ENCODE data around the gene RASSF4. TPM values are rescaled to one million over a fixed set of nuclear protein-coding genes. Genes with fewer than 3 reads are reported as not detected.

The RASSF4 gene
- total RNA-seq, 1 donor from 2014 or later = 40.0 TPM

GRCh38 chr10:44921506-44921905 lies 38.1 kb upstream of the RASSF4 start:
- no peak overlapping the region for H3K4me3 ChIP-seq
- intact Hi-C loops (cut with DNase I) = no loop called here
- peak in 1 of 2 donors; percentile 18 for DNase-seq (ENCODE audit: low spot score in 2 of 2)
- no peaks in the 10 kb centered on the region for H3K4me1 ChIP-seq
- no peaks in the 10 kb centered on the region for H3K36me3 ChIP-seq
- TF ChIP-seq, protein P1, sequence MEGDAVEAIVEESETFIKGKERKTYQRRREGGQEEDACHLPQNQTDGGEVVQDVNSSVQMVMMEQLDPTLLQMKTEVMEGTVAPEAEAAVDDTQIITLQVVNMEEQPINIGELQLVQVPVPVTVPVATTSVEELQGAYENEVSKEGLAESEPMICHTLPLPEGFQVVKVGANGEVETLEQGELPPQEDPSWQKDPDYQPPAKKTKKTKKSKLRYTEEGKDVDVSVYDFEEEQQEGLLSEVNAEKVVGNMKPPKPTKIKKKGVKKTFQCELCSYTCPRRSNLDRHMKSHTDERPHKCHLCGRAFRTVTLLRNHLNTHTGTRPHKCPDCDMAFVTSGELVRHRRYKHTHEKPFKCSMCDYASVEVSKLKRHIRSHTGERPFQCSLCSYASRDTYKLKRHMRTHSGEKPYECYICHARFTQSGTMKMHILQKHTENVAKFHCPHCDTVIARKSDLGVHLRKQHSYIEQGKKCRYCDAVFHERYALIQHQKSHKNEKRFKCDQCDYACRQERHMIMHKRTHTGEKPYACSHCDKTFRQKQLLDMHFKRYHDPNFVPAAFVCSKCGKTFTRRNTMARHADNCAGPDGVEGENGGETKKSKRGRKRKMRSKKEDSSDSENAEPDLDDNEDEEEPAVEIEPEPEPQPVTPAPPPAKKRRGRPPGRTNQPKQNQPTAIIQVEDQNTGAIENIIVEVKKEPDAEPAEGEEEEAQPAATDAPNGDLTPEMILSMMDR (IDR thresholded peaks at IDR 0.05) = no peak
- H3K9me3 ChIP-seq = no peaks in the 10 kb centered on the region
- no peaks in the 10 kb centered on the region for H3K27me3 ChIP-seq
- no peak overlapping the region for H3K27ac ChIP-seq

DNA sequence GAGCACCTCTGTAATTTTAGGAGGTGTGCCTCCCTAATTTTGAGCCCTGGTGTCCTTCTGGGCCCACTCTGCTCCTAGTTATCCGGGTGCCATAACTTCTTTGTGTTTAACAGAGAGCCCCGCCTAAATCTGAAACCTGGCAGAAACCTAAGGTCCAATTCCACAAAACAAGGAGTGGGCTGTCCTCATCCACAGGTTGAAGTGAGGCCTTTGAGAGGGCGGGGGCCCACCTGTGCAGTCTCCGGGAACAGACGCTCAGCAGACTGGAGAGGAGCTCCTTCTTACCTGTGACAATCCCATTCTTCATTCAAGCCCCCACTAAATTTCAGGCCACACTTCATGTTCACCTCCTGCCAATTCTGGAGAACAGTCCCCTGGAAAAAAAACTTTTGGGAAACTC lies 37.6 kb upstream of the RASSF4 start:
- H3K4me1 ChIP-seq = no peaks in the 10 kb centered on the region
- TF ChIP-seq, protein P1 (IDR thresholded peaks at IDR 0.05) = no peak
- no peak overlapping the region for H3K27ac ChIP-seq
- no peaks in the 10 kb centered on the region for H3K27me3 ChIP-seq
- no peaks in the 10 kb centered on the region for H3K9me3 ChIP-seq
- no peaks in the 10 kb centered on the region for H3K36me3 ChIP-seq
- DNase-seq (ENCODE audit: low spot score in 2 of 2) = peak in 1 of 2 donors; percentile 53
- intact Hi-C loops (cut with DNase I) = no loop called here
- H3K4me3 ChIP-seq = no peak overlapping the region

DNA sequence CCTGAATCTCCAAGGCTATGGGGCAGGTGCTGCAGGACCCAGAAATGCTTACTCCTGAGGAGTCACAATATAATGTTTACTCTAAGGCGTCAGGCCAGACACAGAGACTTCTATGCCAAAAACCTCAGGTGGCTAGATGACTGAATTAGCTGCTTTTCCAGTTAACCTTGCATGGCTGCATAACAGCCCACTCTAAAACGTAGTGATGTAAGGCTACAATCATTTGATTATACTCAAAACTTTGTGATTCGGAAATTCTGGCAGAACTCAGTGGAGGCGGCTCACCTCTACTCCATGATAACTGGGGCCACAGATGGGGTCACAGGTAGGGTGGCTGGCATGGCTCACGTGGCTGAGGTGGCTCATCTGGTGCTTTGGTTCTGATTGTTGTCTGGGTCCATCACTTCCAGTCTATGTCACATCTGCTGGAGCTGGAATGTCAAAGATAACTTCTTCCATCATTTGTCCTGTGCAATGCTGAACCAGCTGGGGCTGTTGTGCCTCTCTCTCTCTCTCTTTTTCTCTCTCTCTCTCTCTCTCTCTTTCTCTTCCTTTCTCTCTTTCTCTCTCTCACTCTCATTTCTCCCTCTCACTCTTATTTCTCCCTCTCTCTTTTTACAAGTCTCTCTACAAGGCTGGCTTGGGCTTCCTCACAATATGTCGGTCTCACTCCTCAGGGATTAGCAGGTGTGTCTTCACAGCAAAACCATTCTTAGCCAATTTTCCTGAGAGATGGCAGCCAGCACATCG lies 36.6 kb upstream of the RASSF4 start:
- H3K27ac ChIP-seq = no peak overlapping the region
- no peak overlapping the region for H3K4me3 ChIP-seq
- H3K9me3 ChIP-seq = no peaks in the 10 kb centered on the region
- H3K4me1 ChIP-seq = no peaks in the 10 kb centered on the region
- no peak for DNase-seq (ENCODE audit: low spot score in 2 of 2)
- no peaks in the 10 kb centered on the region for H3K36me3 ChIP-seq
- H3K27me3 ChIP-seq = no peaks in the 10 kb centered on the region
- intact Hi-C loops (cut with DNase I) = no loop called here
- TF ChIP-seq, protein P1 (IDR thresholded peaks at IDR 0.05) = no peak

GRCh38 chr10:44923611-44924010 lies 36.0 kb upstream of the RASSF4 start:
- intact Hi-C loops (cut with DNase I) = no loop called here
- Histone ChIP-seq H3K4me3 (no peak overlapping the region), H3K9me3 (no peaks in the 10 kb centered on the region), H3K27me3 (no peaks in the 10 kb centered on the region), H3K36me3 (no peaks in the 10 kb centered on the region), H3K27ac (no peak overlapping the region), H3K4me1 (no peaks in the 10 kb centered on the region)
- TF ChIP-seq, protein P1 (IDR thresholded peaks at IDR 0.05) = no peak
- no peak for DNase-seq (ENCODE audit: low spot score in 2 of 2)

GRCh38 chr10:44924261-44925040 lies 35.2 kb upstream of the RASSF4 start:
- intact Hi-C loops (cut with DNase I) = no loop called here
- Histone ChIP-seq H3K27ac (no peak overlapping the region), H3K9me3 (no peaks in the 10 kb centered on the region), H3K4me3 (no peak overlapping the region), H3K27me3 (no peaks in the 10 kb centered on the region), H3K36me3 (no peaks in the 10 kb centered on the region), H3K4me1 (no peaks in the 10 kb centered on the region)
- TF ChIP-seq, protein P1 (IDR thresholded peaks at IDR 0.05) = no peak
- peak in 1 of 2 donors; percentile 53 for DNase-seq (ENCODE audit: low spot score in 2 of 2)
